HuH-7 (cell line): ENCODE results near the gene DYSF.
A peak's percentile ranks its signal among the peaks of the same experiment; 100 is the strongest.
"Not testable (repeated sequence)": the region's sequence is repeated elsewhere in the genome, so short reads cannot be mapped to it uniquely, and the experiment has no call there.

Experiments used
- DNase-seq: peaks from one replicate; pipeline ENCODE4 v3.0.0; 2011; ENCODE audit warnings: low spot score

The DYSF gene

GRCh38 chr2:71658256-71658655 is 204.9 kb downstream of the DYSF start:
- not testable (repeated sequence) for DNase-seq

GRCh38 chr2:71658771-71659170 is 205.4 kb downstream of the DYSF start:
- no peak for DNase-seq

- DNase-seq: no peak
Measured at GRCh38 chr2:71659868-71660518, 206.6 kb downstream of the DYSF start.

GRCh38 chr2:71661782-71662181 is 208.4 kb downstream of the DYSF start:
- no peak for DNase-seq

GRCh38 chr2:71662665-71663394 is 209.5 kb downstream of the DYSF start:
- no peak for DNase-seq

- DNase-seq: no peak
Measured at GRCh38 chr2:71664161-71664560, 210.8 kb downstream of the DYSF start.

GRCh38 chr2:71665168-71666093 is 212.1 kb downstream of the DYSF start:
- no peak for DNase-seq

- DNase-seq: no peak
Measured at GRCh38 chr2:71666094-71666474, 212.7 kb downstream of the DYSF start.

- no peak for DNase-seq
Measured at GRCh38 chr2:71667256-71668182, 214.2 kb downstream of the DYSF start.

- DNase-seq: no peak
Measured at GRCh38 chr2:71668326-71669057, 215.1 kb downstream of the DYSF start.

GRCh38 chr2:71669058-71669456 is 215.7 kb downstream of the DYSF start:
- no peak for DNase-seq

- no peak for DNase-seq
Measured at GRCh38 chr2:71669628-71670429, 216.5 kb downstream of the DYSF start.

- no peak for DNase-seq
Measured at GRCh38 chr2:71670430-71670795, 217.1 kb downstream of the DYSF start.

GRCh38 chr2:71671203-71671854 is 218.0 kb downstream of the DYSF start:
- no peak for DNase-seq

- DNase-seq: peak; percentile 72
Measured at GRCh38 chr2:71671895-71672825, 218.8 kb downstream of the DYSF start.

GRCh38 chr2:71672826-71673795 is 219.8 kb downstream of the DYSF start:
- no peak for DNase-seq

- DNase-seq: no peak
Measured at GRCh38 chr2:71674158-71674851, 220.9 kb downstream of the DYSF start.
